OCI-LY1 (cell line): Measurements from ENCODE around the gene AMOTL1.

Experiments
- H2AFZ ChIP-seq: fragments of 200-600 bp; sonication (generic), shearing (Covaris generic); 2 replicates; pipeline ENCODE4 v1.6.0; 2014; ENCODE audit warnings: antibody characterized with exemption, mild to moderate bottlenecking, low read length
- H3F3A ChIP-seq: fragments of 200-600 bp; sonication (generic), shearing (Covaris generic); 2 replicates; pipeline ENCODE4 v1.6.0; 2014; ENCODE audit warnings: mild to moderate bottlenecking, antibody characterized with exemption, low read length, moderate library complexity; ENCODE audit not compliant: insufficient read depth
- H3K27ac ChIP-seq: fragments of 200-600 bp; sonication (generic); 2 replicates; pipeline ENCODE4 v1.5.1; 2014; ENCODE audit warnings: low read length, mixed run types, mild to moderate bottlenecking, low read depth; ENCODE audit not compliant: poor library complexity, severe bottlenecking
- H3K27me3 ChIP-seq: fragments of 200-600 bp; sonication (generic); 2 replicates; pipeline ENCODE4 v1.6.0; 2014; ENCODE audit warnings: antibody characterized with exemption, mild to moderate bottlenecking, low read length, moderate library complexity; ENCODE audit not compliant: insufficient read depth
- H3K36me3 ChIP-seq: fragments of 200-600 bp; sonication (generic); 2 replicates; pipeline ENCODE4 v1.6.1; 2014; ENCODE audit warnings: mild to moderate bottlenecking, antibody characterized with exemption, low read length, moderate library complexity, mixed read lengths; ENCODE audit not compliant: insufficient read depth
- H3K4me1 ChIP-seq: fragments of 200-600 bp; sonication (generic); 2 replicates; pipeline ENCODE4 v1.5.1; 2014; ENCODE audit warnings: mild to moderate bottlenecking, low read length, moderate library complexity; ENCODE audit not compliant: insufficient read depth, severe bottlenecking
- H3K4me2 ChIP-seq: fragments of 200-600 bp; sonication (generic), shearing (Covaris generic); 2 replicates; pipeline ENCODE4 v1.6.1; 2014; ENCODE audit warnings: low read length
- H3K4me3 ChIP-seq: fragments of 200-600 bp; sonication (generic); 2 replicates; pipeline ENCODE4 v1.5.1; 2014; ENCODE audit warnings: low read length, low read depth, mild to moderate bottlenecking, mixed read lengths; ENCODE audit not compliant: poor library complexity, severe bottlenecking
- H3K79me2 ChIP-seq: fragments of 200-600 bp; shearing (Covaris generic); 2 replicates; pipeline ENCODE4 v1.6.1; 2016; ENCODE audit warnings: mixed run types, low read length, mixed read lengths; ENCODE audit not compliant: insufficient read depth
- H3K9ac ChIP-seq: fragments of 200-600 bp; sonication (generic), shearing (Covaris generic); 2 replicates; pipeline ENCODE4 v1.6.1; 2014; ENCODE audit warnings: mild to moderate bottlenecking, low read length, mixed read lengths
- H3K9me2 ChIP-seq: fragments of 200-600 bp; sonication (generic), shearing (Covaris generic); 2 replicates; pipeline ENCODE4 v1.6.1; 2014; ENCODE audit warnings: low read depth, mild to moderate bottlenecking, low read length, mixed read lengths
- H3K9me3 ChIP-seq: fragments of 200-600 bp; shearing (Covaris generic); 2 replicates; pipeline ENCODE4 v1.6.1; 2014; ENCODE audit warnings: low read length, mixed read lengths
- H4K20me1 ChIP-seq: fragments of 200-600 bp; sonication (generic), shearing (Covaris generic); 2 replicates; pipeline ENCODE4 v1.6.0; 2016; ENCODE audit warnings: mild to moderate bottlenecking, low read length; ENCODE audit not compliant: insufficient read depth
- EZH2 ChIP-seq: fragments of 200-600 bp; sonication (generic), shearing (Covaris generic); IDR thresholded peaks from 2 replicates; pipeline ENCODE4 v1.8.0; 2017; ENCODE audit warnings: borderline replicate concordance, mixed run types, mild to moderate bottlenecking, antibody characterized with exemption, low read length, moderate library complexity, mixed read lengths
- TF ChIP-seq, protein P1 (sequence below): fragments of 200-600 bp; sonication (generic), shearing (Covaris generic); IDR thresholded peaks from 2 replicates; pipeline ENCODE4 v1.5.1; 2017; ENCODE audit warnings: mild to moderate bottlenecking, antibody characterized with exemption, low read length, moderate library complexity, mixed read lengths

The AMOTL1 gene

DNA sequence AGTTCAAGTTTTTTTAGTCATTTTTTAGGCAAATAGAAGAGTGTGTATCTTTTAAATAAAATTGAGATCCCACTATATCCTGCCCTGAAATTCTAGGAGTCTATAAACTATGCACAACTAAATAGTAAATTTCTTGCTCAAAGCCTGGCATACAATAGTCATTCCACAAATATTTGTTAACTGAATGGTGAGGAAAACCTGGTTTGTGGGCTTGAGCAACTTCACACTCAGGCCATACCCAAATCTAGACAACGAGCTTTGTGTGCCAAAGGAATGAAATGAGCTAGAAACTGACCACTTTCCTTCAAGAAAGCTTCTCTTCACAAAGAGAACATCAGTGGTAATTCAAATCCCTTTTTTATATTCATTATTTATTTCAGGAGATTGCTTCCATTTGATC is 39.6 kb upstream of the AMOTL1 start:
- no peak overlapping the region for H2AFZ ChIP-seq
- no peak overlapping the region for H3K4me2 ChIP-seq
- no peaks in the 10 kb centered on the region for H4K20me1 ChIP-seq
- no peak overlapping the region for H3K4me3 ChIP-seq
- H3K27me3 ChIP-seq = no peaks in the 10 kb centered on the region
- H3K9me2 ChIP-seq = no peaks in the 10 kb centered on the region
- H3K79me2 ChIP-seq = no peaks in the 10 kb centered on the region
- H3K9me3 ChIP-seq = no peaks in the 10 kb centered on the region
- no peak overlapping the region for H3K9ac ChIP-seq
- no peak for TF ChIP-seq EZH2
- TF ChIP-seq, protein P1, sequence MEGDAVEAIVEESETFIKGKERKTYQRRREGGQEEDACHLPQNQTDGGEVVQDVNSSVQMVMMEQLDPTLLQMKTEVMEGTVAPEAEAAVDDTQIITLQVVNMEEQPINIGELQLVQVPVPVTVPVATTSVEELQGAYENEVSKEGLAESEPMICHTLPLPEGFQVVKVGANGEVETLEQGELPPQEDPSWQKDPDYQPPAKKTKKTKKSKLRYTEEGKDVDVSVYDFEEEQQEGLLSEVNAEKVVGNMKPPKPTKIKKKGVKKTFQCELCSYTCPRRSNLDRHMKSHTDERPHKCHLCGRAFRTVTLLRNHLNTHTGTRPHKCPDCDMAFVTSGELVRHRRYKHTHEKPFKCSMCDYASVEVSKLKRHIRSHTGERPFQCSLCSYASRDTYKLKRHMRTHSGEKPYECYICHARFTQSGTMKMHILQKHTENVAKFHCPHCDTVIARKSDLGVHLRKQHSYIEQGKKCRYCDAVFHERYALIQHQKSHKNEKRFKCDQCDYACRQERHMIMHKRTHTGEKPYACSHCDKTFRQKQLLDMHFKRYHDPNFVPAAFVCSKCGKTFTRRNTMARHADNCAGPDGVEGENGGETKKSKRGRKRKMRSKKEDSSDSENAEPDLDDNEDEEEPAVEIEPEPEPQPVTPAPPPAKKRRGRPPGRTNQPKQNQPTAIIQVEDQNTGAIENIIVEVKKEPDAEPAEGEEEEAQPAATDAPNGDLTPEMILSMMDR = no peak
- no peaks in the 10 kb centered on the region for H3K36me3 ChIP-seq
- no peak overlapping the region for H3K27ac ChIP-seq
- H3F3A ChIP-seq = no peaks in the 10 kb centered on the region
- no peaks in the 10 kb centered on the region for H3K4me1 ChIP-seq

DNA sequence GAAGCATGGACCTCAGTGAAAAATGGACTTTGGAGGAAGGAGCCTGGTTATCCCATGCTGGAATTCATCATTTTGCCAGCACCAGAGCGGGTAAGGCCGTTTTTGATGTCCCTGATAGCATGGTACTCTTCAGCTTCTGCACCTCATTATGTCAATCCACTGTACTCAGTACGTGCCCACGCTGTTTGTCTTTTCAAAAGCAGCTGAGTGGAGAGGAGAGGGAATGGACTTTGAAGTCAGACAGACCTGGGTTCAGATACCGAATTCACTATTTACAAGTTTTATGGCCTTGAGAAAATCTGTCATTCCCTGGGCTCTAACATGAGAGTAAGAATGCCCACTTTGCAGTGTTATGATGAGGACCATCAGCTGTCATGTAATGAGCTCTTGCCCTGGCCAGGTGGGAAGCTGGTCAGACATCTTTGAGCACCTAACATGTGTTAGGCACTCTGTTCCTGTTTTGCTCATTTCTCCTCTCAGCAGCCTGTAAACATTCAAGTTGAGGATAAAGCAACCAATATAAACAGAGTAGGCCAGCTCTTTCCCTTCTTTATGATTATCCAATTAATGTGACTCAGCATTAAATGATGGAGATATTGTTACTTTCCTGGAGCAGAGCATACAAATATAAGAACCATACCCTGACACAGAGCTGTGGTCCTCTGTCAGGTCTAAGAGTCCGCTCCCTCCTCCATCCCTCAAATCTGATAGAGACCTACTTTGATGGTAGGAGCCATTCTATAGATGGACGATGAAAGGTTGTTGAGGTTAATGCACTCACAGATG is 39.0 kb upstream of the AMOTL1 start:
- Histone ChIP-seq H3K4me3 (no peak overlapping the region), H3K4me2 (no peak overlapping the region), H3K4me1 (no peaks in the 10 kb centered on the region), H3K27me3 (no peaks in the 10 kb centered on the region), H3K79me2 (no peaks in the 10 kb centered on the region), H3K27ac (no peak overlapping the region), H3K9me3 (no peaks in the 10 kb centered on the region), H3K9me2 (no peaks in the 10 kb centered on the region), H3K9ac (no peak overlapping the region), H3F3A (no peaks in the 10 kb centered on the region), H3K36me3 (no peaks in the 10 kb centered on the region), H2AFZ (no peak overlapping the region), H4K20me1 (no peaks in the 10 kb centered on the region)
- TF ChIP-seq, protein P1 = no peak
- no peak for TF ChIP-seq EZH2

DNA sequence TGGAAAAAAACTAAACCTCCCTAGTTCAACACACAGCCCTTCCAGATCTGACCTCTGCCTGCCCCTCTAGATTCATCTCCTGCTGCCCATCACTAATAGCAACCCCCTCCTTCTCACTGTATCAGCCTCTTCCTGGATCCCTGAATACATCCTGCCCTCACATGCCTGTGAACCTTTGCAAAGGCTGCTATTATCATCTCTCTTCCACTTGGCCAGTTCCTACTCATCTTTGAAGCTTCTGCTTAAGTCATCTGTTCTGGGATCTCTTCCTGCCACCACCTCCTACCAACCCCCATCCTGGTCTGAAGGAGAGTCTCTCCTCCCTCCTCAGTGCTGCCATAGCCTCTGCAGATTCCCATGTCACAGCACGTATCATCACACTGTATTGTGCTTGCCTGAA is 38.0 kb upstream of the AMOTL1 start:
- H3F3A ChIP-seq = no peaks in the 10 kb centered on the region

More for the DNA sequence above, 38.0 kb upstream of the AMOTL1 start:
- Histone ChIP-seq H3K4me3 (no peak overlapping the region), H3K9me3 (no peaks in the 10 kb centered on the region), H3K27me3 (no peaks in the 10 kb centered on the region), H3K4me1 (no peaks in the 10 kb centered on the region), H3K9me2 (no peaks in the 10 kb centered on the region), H2AFZ (no peak overlapping the region), H3K9ac (no peak overlapping the region), H4K20me1 (no peaks in the 10 kb centered on the region), H3K36me3 (no peaks in the 10 kb centered on the region), H3K27ac (no peak overlapping the region), H3K79me2 (no peaks in the 10 kb centered on the region), H3K4me2 (no peak overlapping the region)
- TF ChIP-seq EZH2 = no peak
- TF ChIP-seq, protein P1 = no peak
